GM13977 (cell line): ENCODE data around the gene PTBP1.

Experiments
- DNase-seq: peaks from one replicate; pipeline ENCODE4 v3.0.0; 2012; ENCODE audit warnings: low spot score
- in situ Hi-C: fragments of 300-500 bp; cut with MboI; formaldehyde crosslinking; loops from one replicate; pipeline ENCODE4 v1.12.0; 2022; ENCODE audit warnings: low sequenced_read_pairs, low pct_unique_long_range_greater_than_20kb, mixed read lengths, inconsistent platforms; ENCODE audit not compliant: unreplicated experiment
- TF ChIP-seq, protein P1 (sequence below): IDR thresholded peaks from 2 replicates; pipeline ENCODE4 v1.5.1; 2012; ENCODE audit warnings: mild to moderate bottlenecking, control low read depth; ENCODE audit not compliant: insufficient read depth; ENCODE audit errors: extremely low read depth, missing control alignments

The PTBP1 gene

GRCh38 chr19:825897-826644 lies 28.8 kb downstream of the PTBP1 start:
- TF ChIP-seq, protein P1, sequence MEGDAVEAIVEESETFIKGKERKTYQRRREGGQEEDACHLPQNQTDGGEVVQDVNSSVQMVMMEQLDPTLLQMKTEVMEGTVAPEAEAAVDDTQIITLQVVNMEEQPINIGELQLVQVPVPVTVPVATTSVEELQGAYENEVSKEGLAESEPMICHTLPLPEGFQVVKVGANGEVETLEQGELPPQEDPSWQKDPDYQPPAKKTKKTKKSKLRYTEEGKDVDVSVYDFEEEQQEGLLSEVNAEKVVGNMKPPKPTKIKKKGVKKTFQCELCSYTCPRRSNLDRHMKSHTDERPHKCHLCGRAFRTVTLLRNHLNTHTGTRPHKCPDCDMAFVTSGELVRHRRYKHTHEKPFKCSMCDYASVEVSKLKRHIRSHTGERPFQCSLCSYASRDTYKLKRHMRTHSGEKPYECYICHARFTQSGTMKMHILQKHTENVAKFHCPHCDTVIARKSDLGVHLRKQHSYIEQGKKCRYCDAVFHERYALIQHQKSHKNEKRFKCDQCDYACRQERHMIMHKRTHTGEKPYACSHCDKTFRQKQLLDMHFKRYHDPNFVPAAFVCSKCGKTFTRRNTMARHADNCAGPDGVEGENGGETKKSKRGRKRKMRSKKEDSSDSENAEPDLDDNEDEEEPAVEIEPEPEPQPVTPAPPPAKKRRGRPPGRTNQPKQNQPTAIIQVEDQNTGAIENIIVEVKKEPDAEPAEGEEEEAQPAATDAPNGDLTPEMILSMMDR = no peak
- in situ Hi-C loops = no loop called here
- no peak for DNase-seq

GRCh38 chr19:827314-827709 lies 30.1 kb downstream of the PTBP1 start:
- in situ Hi-C loops = no loop called here
- TF ChIP-seq, protein P1 = no peak

GRCh38 chr19:827710-828321 lies 30.6 kb downstream of the PTBP1 start, which contains the start of gene AZU1:
TSS of gene AZU1 (plus strand) at chr19:827837. CDS start at chr19:827847, 10 bp downstream.
- in situ Hi-C loops = no loop called here
- no peak for DNase-seq
- TF ChIP-seq, protein P1 = no peak

More at GRCh38 chr19:827314-827709, 30.1 kb downstream of the PTBP1 start:
- DNase-seq = no peak

- DNase-seq = no peak
- TF ChIP-seq, protein P1 = no peak
- in situ Hi-C loops = no loop called here
Measured at GRCh38 chr19:829129-829758, 32.0 kb downstream of the PTBP1 start.

- in situ Hi-C loops = no loop called here
- TF ChIP-seq, protein P1 = no peak
- DNase-seq = no peak
Measured at GRCh38 chr19:831407-832369, 34.4 kb downstream of the PTBP1 start.

DNA sequence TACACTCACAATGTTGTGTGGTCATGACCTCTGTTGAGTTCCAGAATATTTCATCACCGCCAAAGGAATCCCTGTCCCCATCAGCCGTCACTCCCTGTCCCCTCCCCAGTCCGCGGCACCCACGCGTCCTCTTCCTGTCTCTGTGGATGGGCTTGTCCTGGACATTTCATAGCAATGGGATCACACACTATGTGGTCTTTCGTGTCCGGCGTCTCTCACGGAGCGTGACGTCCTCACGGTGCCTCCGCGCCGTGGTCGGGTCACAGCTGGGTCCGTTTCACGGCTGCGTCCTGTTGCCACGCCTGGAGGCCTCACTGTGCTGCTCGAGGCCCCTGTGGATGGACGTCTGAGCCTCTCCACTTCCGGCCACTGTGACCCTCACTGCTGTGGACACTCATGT lies 37.0 kb downstream of the PTBP1 start:
- DNase-seq = no peak
- TF ChIP-seq, protein P1 = no peak
- in situ Hi-C loops = no loop called here
